ENCODE measurements around the gene MUS81. TPM values are rescaled to one million over a fixed set of nuclear protein-coding genes. Genes with fewer than 3 reads are reported as not detected.
A peak's percentile ranks its signal among the peaks of the same experiment; 100 is the strongest.

Gene MUS81
- total and polyA plus RNA-seq, 10 of the 15 experiments (the other 5 are each of a cell fraction or from before 2014, with no cell fraction given), result 11.8 to 76.1 (median 48.4) TPM

DNA sequence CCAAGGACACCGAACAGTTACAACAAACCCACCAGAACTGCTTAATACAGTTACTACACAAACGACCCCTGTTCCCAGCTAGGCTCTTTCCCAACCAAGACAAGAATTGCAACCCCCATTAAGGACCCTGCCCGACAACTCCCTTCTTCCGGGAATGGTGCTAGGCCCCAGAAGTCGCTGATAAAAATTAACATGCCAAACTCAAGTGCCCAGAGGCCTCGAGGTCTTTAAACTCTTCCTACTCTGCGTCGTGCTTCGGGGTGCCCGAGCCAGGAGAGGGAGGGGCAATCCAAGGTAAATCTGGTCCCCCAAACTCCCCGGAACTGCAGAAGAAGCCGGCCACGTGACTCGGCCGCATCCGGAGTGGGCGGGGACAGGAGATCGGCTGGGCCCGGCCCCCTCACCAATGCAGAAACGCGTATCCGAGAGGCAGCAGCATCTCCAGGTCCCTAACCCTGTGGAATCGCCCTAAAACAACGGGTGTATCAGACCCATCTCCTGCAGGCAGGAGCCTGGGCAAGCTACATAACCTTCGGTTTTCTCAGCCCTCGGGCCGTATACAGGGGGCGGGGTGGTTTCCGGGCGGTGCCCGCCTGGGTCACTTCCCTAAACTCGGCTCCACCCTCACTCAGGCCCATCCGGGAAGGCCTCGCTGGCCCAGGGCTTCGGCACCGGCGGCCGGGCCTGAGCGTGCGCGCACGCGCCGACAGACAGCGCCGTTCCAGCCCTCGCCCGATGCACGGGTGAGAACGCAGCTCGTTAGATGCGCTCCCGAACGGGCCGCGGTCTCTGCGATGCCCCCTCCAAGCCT, 3.3 kb upstream of the MUS81 start (continued):
- TF ChIP-seq, protein P1, sequence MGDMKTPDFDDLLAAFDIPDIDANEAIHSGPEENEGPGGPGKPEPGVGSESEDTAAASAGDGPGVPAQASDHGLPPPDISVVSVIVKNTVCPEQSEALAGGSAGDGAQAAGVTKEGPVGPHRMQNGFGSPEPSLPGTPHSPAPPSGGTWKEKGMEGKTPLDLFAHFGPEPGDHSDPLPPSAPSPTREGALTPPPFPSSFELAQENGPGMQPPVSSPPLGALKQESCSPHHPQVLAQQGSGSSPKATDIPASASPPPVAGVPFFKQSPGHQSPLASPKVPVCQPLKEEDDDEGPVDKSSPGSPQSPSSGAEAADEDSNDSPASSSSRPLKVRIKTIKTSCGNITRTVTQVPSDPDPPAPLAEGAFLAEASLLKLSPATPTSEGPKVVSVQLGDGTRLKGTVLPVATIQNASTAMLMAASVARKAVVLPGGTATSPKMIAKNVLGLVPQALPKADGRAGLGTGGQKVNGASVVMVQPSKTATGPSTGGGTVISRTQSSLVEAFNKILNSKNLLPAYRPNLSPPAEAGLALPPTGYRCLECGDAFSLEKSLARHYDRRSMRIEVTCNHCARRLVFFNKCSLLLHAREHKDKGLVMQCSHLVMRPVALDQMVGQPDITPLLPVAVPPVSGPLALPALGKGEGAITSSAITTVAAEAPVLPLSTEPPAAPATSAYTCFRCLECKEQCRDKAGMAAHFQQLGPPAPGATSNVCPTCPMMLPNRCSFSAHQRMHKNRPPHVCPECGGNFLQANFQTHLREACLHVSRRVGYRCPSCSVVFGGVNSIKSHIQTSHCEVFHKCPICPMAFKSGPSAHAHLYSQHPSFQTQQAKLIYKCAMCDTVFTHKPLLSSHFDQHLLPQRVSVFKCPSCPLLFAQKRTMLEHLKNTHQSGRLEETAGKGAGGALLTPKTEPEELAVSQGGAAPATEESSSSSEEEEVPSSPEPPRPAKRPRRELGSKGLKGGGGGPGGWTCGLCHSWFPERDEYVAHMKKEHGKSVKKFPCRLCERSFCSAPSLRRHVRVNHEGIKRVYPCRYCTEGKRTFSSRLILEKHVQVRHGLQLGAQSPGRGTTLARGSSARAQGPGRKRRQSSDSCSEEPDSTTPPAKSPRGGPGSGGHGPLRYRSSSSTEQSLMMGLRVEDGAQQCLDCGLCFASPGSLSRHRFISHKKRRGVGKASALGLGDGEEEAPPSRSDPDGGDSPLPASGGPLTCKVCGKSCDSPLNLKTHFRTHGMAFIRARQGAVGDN (IDR thresholded peaks at IDR 0.05), result no peak
- no peak for TF ChIP-seq CREB1 (IDR thresholded peaks at IDR 0.05; ENCODE audit: low read depth)
- TF ChIP-seq NBN (IDR thresholded peaks at IDR 0.05), result peak; percentile 89; the same call in 1 of the 2 replicates
- peak; percentile 71; the same call in 1 of the 2 replicates for TF ChIP-seq SMAD5 (IDR thresholded peaks at IDR 0.05; ENCODE audit: low read depth)
- no peak for TF ChIP-seq EP300 (IDR thresholded peaks at IDR 0.05; ENCODE audit: borderline replicate concordance in 1 of 2, control insufficient read depth in 1 of 2, low read depth in 2 of 2, low read length in 2 of 2)
- TF ChIP-seq SRF (IDR thresholded peaks at IDR 0.05; ENCODE audit: low read depth in 2 of 2, low read length in 2 of 2), result peak in 1 of 2 experiments; percentile 20; a peak in 1 of 4 replicates
- TF ChIP-seq, protein P2, sequence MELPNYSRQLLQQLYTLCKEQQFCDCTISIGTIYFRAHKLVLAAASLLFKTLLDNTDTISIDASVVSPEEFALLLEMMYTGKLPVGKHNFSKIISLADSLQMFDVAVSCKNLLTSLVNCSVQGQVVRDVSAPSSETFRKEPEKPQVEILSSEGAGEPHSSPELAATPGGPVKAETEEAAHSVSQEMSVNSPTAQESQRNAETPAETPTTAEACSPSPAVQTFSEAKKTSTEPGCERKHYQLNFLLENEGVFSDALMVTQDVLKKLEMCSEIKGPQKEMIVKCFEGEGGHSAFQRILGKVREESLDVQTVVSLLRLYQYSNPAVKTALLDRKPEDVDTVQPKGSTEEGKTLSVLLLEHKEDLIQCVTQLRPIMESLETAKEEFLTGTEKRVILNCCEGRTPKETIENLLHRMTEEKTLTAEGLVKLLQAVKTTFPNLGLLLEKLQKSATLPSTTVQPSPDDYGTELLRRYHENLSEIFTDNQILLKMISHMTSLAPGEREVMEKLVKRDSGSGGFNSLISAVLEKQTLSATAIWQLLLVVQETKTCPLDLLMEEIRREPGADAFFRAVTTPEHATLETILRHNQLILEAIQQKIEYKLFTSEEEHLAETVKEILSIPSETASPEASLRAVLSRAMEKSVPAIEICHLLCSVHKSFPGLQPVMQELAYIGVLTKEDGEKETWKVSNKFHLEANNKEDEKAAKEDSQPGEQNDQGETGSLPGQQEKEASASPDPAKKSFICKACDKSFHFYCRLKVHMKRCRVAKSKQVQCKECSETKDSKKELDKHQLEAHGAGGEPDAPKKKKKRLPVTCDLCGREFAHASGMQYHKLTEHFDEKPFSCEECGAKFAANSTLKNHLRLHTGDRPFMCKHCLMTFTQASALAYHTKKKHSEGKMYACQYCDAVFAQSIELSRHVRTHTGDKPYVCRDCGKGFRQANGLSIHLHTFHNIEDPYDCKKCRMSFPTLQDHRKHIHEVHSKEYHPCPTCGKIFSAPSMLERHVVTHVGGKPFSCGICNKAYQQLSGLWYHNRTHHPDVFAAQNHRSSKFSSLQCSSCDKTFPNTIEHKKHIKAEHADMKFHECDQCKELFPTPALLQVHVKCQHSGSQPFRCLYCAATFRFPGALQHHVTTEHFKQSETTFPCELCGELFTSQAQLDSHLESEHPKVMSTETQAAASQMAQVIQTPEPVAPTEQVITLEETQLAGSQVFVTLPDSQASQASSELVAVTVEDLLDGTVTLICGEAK (IDR thresholded peaks at IDR 0.05; ENCODE audit: borderline replicate concordance), result peak; percentile 87; the same call in 1 of the 2 replicates
- no peak for TF ChIP-seq NFYB (IDR thresholded peaks at IDR 0.05; ENCODE audit: insufficient read depth, low read depth, low read length)
- TF ChIP-seq, protein P3, sequence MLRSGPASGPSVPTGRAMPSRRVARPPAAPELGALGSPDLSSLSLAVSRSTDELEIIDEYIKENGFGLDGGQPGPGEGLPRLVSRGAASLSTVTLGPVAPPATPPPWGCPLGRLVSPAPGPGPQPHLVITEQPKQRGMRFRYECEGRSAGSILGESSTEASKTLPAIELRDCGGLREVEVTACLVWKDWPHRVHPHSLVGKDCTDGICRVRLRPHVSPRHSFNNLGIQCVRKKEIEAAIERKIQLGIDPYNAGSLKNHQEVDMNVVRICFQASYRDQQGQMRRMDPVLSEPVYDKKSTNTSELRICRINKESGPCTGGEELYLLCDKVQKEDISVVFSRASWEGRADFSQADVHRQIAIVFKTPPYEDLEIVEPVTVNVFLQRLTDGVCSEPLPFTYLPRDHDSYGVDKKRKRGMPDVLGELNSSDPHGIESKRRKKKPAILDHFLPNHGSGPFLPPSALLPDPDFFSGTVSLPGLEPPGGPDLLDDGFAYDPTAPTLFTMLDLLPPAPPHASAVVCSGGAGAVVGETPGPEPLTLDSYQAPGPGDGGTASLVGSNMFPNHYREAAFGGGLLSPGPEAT (IDR thresholded peaks at IDR 0.05; ENCODE audit: low read depth), result peak; percentile 76
- TF ChIP-seq, protein P4, sequence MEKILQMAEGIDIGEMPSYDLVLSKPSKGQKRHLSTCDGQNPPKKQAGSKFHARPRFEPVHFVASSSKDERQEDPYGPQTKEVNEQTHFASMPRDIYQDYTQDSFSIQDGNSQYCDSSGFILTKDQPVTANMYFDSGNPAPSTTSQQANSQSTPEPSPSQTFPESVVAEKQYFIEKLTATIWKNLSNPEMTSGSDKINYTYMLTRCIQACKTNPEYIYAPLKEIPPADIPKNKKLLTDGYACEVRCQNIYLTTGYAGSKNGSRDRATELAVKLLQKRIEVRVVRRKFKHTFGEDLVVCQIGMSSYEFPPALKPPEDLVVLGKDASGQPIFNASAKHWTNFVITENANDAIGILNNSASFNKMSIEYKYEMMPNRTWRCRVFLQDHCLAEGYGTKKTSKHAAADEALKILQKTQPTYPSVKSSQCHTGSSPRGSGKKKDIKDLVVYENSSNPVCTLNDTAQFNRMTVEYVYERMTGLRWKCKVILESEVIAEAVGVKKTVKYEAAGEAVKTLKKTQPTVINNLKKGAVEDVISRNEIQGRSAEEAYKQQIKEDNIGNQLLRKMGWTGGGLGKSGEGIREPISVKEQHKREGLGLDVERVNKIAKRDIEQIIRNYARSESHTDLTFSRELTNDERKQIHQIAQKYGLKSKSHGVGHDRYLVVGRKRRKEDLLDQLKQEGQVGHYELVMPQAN (conservative IDR thresholded peaks at IDR 0.05), result peak; percentile 78; the same call in 1 of the 2 replicates
- TF ChIP-seq PML (IDR thresholded peaks at IDR 0.05; ENCODE audit: low read length), result no peak
